Upper lobe of right lung (tissue), 1 donor: ENCODE measurements around the gene RARG. TPM values are rescaled to one million over a fixed set of nuclear protein-coding genes. Genes with fewer than 3 reads are reported as not detected.

ENCODE experiments used
- ATAC-seq: fragments of 200-7000 bp; cut with Tn5 transposase; one replicate; pipeline ENCODE4 v1.9.1; 2020; ENCODE audit warnings: mild to moderate bottlenecking, moderate library complexity
- DNase-seq: peaks from one replicate; pipeline ENCODE4 v3.0.0-alpha.2; 2020
- H3K27ac ChIP-seq: fragments of 200-600 bp; one replicate; pipeline ENCODE4 v1.8.0; 2022
- H3K27me3 ChIP-seq: fragments of 200-600 bp; one replicate; pipeline ENCODE4 v1.8.0; 2022; ENCODE audit warnings: mild to moderate bottlenecking
- H3K36me3 ChIP-seq: fragments of 200-600 bp; one replicate; pipeline ENCODE4 v1.8.0; 2022
- H3K4me1 ChIP-seq: fragments of 200-600 bp; one replicate; pipeline ENCODE4 v1.8.0; 2022
- H3K4me3 ChIP-seq: fragments of 200-600 bp; one replicate; pipeline ENCODE4 v1.8.0; 2022; ENCODE audit warnings: mild to moderate bottlenecking
- H3K9me3 ChIP-seq: fragments of 200-600 bp; one replicate; pipeline ENCODE4 v1.8.0; 2022
- intact Hi-C: fragments of 100-400 bp; cut with DNase I; formaldehyde crosslinking; loops from one replicate; pipeline ENCODE4 v1.11.0; 2022
- total RNA-seq: library from RNA; stranded (reverse); fragmentation: NEBNext Ultra II Directional; extraction: Animal tissue kit (Norgen Biotek cat#: 25700); gene quantifications from one replicate; pipeline ENCODE4 v1.2.1, GENCODE V29; 2021
- TF ChIP-seq, protein P1 (sequence below): fragments of 200-600 bp; IDR thresholded peaks from one replicate; pipeline ENCODE4 v1.8.0; 2022; ENCODE audit warnings: antibody characterized with exemption
- donor health status: DM: no; HTN: yes; CAD: no; lungs with severe emphysema.

RARG gene
- total RNA-seq, 1 donor from 2014 or later: 23.8 TPM

DNA sequence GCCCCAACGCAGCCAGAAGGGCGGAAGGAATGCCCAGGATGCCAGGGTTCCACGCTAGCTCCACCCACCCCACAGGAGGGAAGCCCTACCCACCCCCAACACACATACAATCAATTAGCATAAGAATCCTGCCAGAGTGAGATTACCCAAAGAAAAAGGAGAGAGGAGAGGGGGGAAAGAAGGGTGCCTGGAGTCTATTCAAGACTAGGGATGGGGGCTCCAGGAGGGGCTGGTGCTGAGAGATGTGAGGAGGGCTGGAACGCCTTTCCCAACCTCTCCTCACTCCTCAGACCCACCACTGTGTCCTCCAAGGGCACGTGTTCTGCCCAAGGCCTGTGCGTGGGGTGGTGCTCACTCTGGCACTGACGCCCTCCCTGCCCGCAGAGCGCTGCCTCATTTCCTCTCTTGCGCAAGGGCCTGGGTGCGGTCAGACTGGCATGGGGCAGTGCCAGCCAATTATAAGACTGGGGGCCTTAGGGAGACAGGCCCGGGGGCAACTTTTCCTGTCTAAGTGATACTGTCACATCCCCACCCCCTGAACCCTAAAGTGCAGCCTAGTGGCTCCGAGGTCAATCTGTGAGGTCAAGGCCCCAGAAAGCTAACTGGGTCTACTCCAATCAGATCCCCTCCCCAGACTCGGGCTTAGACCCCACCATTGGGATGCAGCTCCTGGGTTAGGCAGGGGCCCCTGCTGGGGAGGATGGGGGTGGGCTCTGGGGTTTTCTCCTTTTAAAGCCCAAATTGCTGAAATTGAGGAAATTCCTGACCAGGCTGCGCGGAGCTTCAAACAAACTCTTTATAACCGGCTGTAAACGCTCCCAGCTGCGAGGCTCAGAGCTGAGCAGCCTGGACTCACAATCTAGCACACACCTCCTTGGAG lies 14.7 kb downstream of the RARG start:
- peaks cover 63% of the 10 kb centered on the region for H3K4me1 ChIP-seq
- H3K27me3 ChIP-seq: no peaks in the 10 kb centered on the region
- H3K36me3 ChIP-seq: peaks cover 29% of the 10 kb centered on the region
- no peak for ATAC-seq
- intact Hi-C loops: loop anchor here (10.0 kb wide), 1 partner anchor 68 kb away; no protein-coding TSS in a partner anchor
- peak overlapping the region; percentile 99 for H3K27ac ChIP-seq
- TF ChIP-seq, protein P1, sequence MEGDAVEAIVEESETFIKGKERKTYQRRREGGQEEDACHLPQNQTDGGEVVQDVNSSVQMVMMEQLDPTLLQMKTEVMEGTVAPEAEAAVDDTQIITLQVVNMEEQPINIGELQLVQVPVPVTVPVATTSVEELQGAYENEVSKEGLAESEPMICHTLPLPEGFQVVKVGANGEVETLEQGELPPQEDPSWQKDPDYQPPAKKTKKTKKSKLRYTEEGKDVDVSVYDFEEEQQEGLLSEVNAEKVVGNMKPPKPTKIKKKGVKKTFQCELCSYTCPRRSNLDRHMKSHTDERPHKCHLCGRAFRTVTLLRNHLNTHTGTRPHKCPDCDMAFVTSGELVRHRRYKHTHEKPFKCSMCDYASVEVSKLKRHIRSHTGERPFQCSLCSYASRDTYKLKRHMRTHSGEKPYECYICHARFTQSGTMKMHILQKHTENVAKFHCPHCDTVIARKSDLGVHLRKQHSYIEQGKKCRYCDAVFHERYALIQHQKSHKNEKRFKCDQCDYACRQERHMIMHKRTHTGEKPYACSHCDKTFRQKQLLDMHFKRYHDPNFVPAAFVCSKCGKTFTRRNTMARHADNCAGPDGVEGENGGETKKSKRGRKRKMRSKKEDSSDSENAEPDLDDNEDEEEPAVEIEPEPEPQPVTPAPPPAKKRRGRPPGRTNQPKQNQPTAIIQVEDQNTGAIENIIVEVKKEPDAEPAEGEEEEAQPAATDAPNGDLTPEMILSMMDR: no peak
- no peaks in the 10 kb centered on the region for H3K9me3 ChIP-seq
- peak overlapping the region; percentile 79 for H3K4me3 ChIP-seq
- peak; percentile 77 for DNase-seq

DNA sequence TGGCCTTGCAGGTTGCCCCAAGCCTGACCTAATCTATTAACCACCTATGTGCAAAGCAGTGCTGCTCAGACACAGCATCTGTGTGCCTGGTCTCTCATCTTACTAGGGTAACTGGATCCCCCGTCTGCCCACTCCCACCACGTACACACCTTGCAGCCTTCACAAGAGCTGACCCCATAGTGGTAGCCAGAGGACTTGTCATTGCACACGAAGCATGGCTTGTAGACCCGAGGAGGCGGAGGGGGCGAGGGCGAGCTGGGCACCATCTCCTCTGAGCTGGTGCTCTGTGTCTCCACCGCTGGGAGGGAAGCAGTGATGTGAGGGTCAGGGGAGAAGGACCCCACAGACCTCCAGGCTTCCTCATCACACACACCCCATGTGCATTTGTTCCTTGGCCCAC lies 16.5 kb downstream of the RARG start:
- intact Hi-C loops: loop anchor here (10.0 kb wide), 1 partner anchor 69 kb away; no protein-coding TSS in a partner anchor
- TF ChIP-seq, protein P1: no peak
- DNase-seq: no peak
- Histone ChIP-seq H3K27ac (no peak overlapping the region), H3K4me1 (peaks cover 56% of the 10 kb centered on the region), H3K27me3 (no peaks in the 10 kb centered on the region), H3K4me3 (no peak overlapping the region), H3K9me3 (no peaks in the 10 kb centered on the region), H3K36me3 (peaks cover 47% of the 10 kb centered on the region)
- ATAC-seq: no peak

DNA sequence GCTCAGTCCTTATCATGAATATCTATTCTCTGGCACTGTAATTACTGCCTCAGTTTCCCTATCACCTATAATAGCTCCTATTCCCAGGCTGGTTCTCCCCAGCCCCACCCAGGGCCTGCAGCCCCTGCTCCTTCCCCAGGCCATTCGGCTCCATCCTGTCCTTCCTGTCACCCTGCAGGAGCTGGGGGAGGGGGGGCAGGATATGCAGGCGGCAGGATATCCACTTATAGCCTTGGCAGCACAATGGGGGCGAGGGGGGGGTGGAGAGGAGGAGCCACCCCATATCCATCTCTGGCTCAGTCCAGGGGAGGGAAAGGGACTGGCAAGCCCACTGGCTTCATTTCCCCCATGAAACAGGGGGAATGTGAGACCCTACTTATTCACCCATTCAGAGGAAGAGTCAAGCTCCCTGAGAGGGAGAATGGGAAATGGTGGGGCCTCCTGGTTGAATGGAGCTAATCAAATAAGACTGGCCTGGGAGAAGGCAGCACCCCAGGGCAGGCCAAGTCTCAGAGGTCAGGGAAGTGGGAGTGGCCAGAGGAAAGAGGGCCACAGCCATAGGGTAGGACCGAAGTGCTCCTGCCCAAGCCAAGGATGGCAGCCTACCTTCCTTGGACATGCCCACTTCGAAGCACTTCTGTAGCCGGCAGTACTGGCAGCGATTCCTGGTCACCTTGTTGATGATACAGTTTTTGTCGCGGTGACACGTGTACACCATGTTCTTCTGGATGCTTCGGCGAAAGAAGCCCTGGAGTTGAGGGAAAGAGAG lies 17.1 kb downstream of the RARG start:
- Histone ChIP-seq H3K9me3 (no peaks in the 10 kb centered on the region), H3K4me3 (no peak overlapping the region), H3K4me1 (peaks cover 56% of the 10 kb centered on the region), H3K36me3 (peaks cover 51% of the 10 kb centered on the region), H3K27ac (peak overlapping the region; percentile 30), H3K27me3 (no peaks in the 10 kb centered on the region)
- DNase-seq: no peak
- peak; percentile 5 for ATAC-seq
- TF ChIP-seq, protein P1: no peak
- intact Hi-C loops: loop anchor here (10.0 kb wide), 1 partner anchor 70 kb away; no protein-coding TSS in a partner anchor

- Histone ChIP-seq H3K4me3 (no peak overlapping the region), H3K9me3 (no peaks in the 10 kb centered on the region), H3K36me3 (peaks cover 51% of the 10 kb centered on the region), H3K27ac (peak overlapping the region; percentile 30), H3K27me3 (no peaks in the 10 kb centered on the region), H3K4me1 (peaks cover 58% of the 10 kb centered on the region)
- intact Hi-C loops: loop anchor here (10.0 kb wide), 1 partner anchor 71 kb away; no protein-coding TSS in a partner anchor
- no peak for DNase-seq
- TF ChIP-seq, protein P1: no peak
- no peak for ATAC-seq
Observed at GRCh38 chr12:53214221-53214620, 17.8 kb downstream of the RARG start.

DNA sequence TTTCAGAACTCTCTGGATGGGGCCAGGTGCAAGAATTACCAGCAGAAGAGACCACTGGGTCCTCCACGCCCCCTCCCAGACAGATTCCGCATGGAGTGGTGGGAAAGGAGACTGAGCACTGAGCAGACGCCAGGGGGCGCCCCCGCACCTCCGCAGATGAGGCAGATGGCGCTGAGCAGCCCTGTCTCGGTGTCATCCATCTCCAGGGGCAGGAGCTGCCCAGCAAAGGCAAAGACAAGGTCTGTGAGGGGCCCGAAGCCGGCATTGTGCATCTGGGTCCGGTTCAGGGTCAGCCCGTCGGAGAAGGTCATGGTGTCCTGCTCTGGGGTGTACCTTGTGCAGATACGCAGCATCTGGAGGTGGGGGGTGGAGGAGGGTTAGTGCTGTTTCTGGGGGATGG lies 18.7 kb downstream of the RARG start:
- TF ChIP-seq, protein P1: peak; percentile 89
- H3K4me1 ChIP-seq: peaks cover 60% of the 10 kb centered on the region
- no peaks in the 10 kb centered on the region for H3K27me3 ChIP-seq
- intact Hi-C loops: loop anchor here (10.0 kb wide), 1 partner anchor 71 kb away; no protein-coding TSS in a partner anchor
- H3K9me3 ChIP-seq: no peaks in the 10 kb centered on the region
- no peak overlapping the region for H3K27ac ChIP-seq
- H3K36me3 ChIP-seq: peaks cover 51% of the 10 kb centered on the region
- H3K4me3 ChIP-seq: no peak overlapping the region
- peak; percentile 82 for ATAC-seq
- peak; percentile 92 for DNase-seq
